HepG2 (cell line): ENCODE data around the gene ZNF22. TPM values are rescaled to one million over a fixed set of nuclear protein-coding genes. Genes with fewer than 3 reads are reported as not detected.

Experiments
- EHMT2 ChIP-seq: fragments of 200-600 bp; sonication (generic); IDR thresholded peaks from 2 replicates; pipeline ENCODE4 v1.7.0; 2017; ENCODE audit warnings: antibody characterized with exemption, low read depth, low read length, borderline replicate concordance
- ELF3 ChIP-seq: IDR thresholded peaks from 2 replicates; pipeline ENCODE4 v1.6.1; 2016; ENCODE audit warnings: missing genetic modification reagents, missing compliant biosample characterization
- ETV6 ChIP-seq: sonication (generic); formaldehyde crosslinking; conservative IDR thresholded peaks from 2 replicates; pipeline ENCODE4 v1.4.0; 2020; ENCODE audit warnings: missing genetic modification reagents
- FOSL2 ChIP-seq: sonication (generic); formaldehyde crosslinking; IDR thresholded peaks from 2 replicates; pipeline ENCODE4 v1.4.0; 2020; ENCODE audit warnings: missing genetic modification reagents
- FOXJ3 ChIP-seq: sonication (generic); formaldehyde crosslinking; IDR thresholded peaks from 2 replicates; pipeline ENCODE4 v1.4.0; 2020; ENCODE audit warnings: missing genetic modification reagents, mild to moderate bottlenecking, borderline replicate concordance
- HOXA9 ChIP-seq: sonication (generic); formaldehyde crosslinking; IDR thresholded peaks from 2 replicates; pipeline ENCODE4 v1.8.1; 2022; ENCODE audit warnings: missing genetic modification reagents, mild to moderate bottlenecking, moderate library complexity, borderline replicate concordance
- MLXIP ChIP-seq: sonication (generic); formaldehyde crosslinking; IDR thresholded peaks from 2 replicates; pipeline ENCODE4 v1.9.0; 2021; ENCODE audit warnings: missing genetic modification reagents, borderline replicate concordance
- NFKBIZ ChIP-seq: IDR thresholded peaks from 2 replicates; pipeline ENCODE4 v1.6.1; 2018; ENCODE audit warnings: missing genetic modification reagents, missing compliant biosample characterization
- NFRKB ChIP-seq: fragments of 450-650 bp; IDR thresholded peaks from 2 replicates; pipeline ENCODE4 v1.6.1; 2017
- PITX1 ChIP-seq: sonication (generic); formaldehyde crosslinking; IDR thresholded peaks from 2 replicates; pipeline ENCODE4 v1.5.1; 2020; ENCODE audit warnings: mild to moderate bottlenecking, missing genetic modification reagents
- POGK ChIP-seq: sonication (generic); formaldehyde crosslinking; conservative IDR thresholded peaks from 2 replicates; pipeline ENCODE4 v1.8.0; 2022; ENCODE audit warnings: mild to moderate bottlenecking, moderate library complexity, missing genetic modification reagents
- RFX3 ChIP-seq: IDR thresholded peaks from 2 replicates; pipeline ENCODE4 v1.6.1; 2016; ENCODE audit warnings: missing biosample characterization, missing genetic modification reagents
- TEF ChIP-seq: sonication (generic); formaldehyde crosslinking; IDR thresholded peaks from 2 replicates; pipeline ENCODE4 v1.5.0; 2020; ENCODE audit warnings: missing genetic modification reagents
- ZHX1 ChIP-seq: sonication (generic); formaldehyde crosslinking; IDR thresholded peaks from 2 replicates; pipeline ENCODE4 v1.8.1; 2022; ENCODE audit warnings: low read depth, mild to moderate bottlenecking, missing genetic modification reagents
- ZNF10 ChIP-seq: sonication (generic); formaldehyde crosslinking; IDR thresholded peaks from 2 replicates; pipeline ENCODE4 v1.4.0; 2020; ENCODE audit warnings: mild to moderate bottlenecking, low read depth, missing genetic modification reagents, borderline replicate concordance
- ZNF264 ChIP-seq: sonication (generic); formaldehyde crosslinking; IDR thresholded peaks from 2 replicates; pipeline ENCODE4 v1.4.0; 2020; ENCODE audit warnings: missing genetic modification reagents
- ZNF552 ChIP-seq: sonication (generic); formaldehyde crosslinking; IDR thresholded peaks from 2 replicates; pipeline ENCODE4 v1.9.0; 2022; ENCODE audit warnings: missing genetic modification reagents, mild to moderate bottlenecking, borderline replicate concordance
- ZZZ3 ChIP-seq: sonication (generic); formaldehyde crosslinking; IDR thresholded peaks from 2 replicates; pipeline ENCODE4 v1.4.0; 2020; ENCODE audit warnings: missing genetic modification reagents, mild to moderate bottlenecking, borderline replicate concordance
- polyA plus RNA-seq, 8 experiments: library from polyadenylated mRNA; depleted of rRNA in 3 of 8; stranded (reverse) in 7 of 8; unstranded in 1 of 8; fragments of >200 nt; fragmentation: Illumina TruSeq in 4 of 8; extraction: Trizol in 4 of 8; gene quantifications; 2 replicates each; pipeline versions ENCODE4 v1.2.1 to v1.2.3, GENCODE V29; 2011 to 2016; ENCODE audit warnings: low read depth in 4 of 8, missing spikeins in 1 of 8, mixed read lengths in 1 of 8; ENCODE audit not compliant: insufficient read depth in 1 of 8
- total RNA-seq, 5 experiments: library from RNA; depleted of rRNA; stranded (reverse); fragments of >200 nt; fragmentation: Illumina TruSeq; extraction: Trizol; gene quantifications; 2 replicates each; pipeline ENCODE4 v1.2.3, GENCODE V29; 2016; ENCODE audit warnings: low read depth in 1 of 5

The ZNF22 gene
- total and polyA plus RNA-seq, 2 of the 13 experiments (the other 11 are each of a cell fraction or from before 2014, with no cell fraction given): 0.40 to 1.3 TPM

- TF ChIP-seq POGK (CRISPR knock-in tag) (no peak), MLXIP (no peak), ZNF552 (CRISPR knock-in tag) (peak; percentile 81; the same call in 1 of the 2 replicates), FOXJ3 (CRISPR knock-in tag) (peak; percentile 87), HOXA9 (CRISPR knock-in tag) (no peak), FOSL2 (CRISPR knock-in tag) (peak; percentile 44), NFRKB (no peak), PITX1 (peak; percentile 72), ZNF10 (CRISPR knock-in tag) (no peak), ZNF264 (peak; percentile 72; the same call in 1 of the 2 replicates), ELF3 (CRISPR knock-in tag) (peak; percentile 28), NFKBIZ (CRISPR knock-in tag) (0 out of 2 replicates have a peak, but pooled peaks have one; percentile 16), EHMT2 (0 out of 2 replicates have a peak, but pooled peaks have one; percentile 51), ETV6 (peak; percentile 56; the same call in 1 of the 2 replicates), ZZZ3 (CRISPR knock-in tag) (0 out of 2 replicates have a peak, but pooled peaks have one; percentile 15), TEF (CRISPR knock-in tag) (no peak), RFX3 (CRISPR knock-in tag) (no peak), ZHX1 (peak; percentile 54)
These were observed 20.2 kb upstream of the ZNF22 start (continued) for GRCh38 chr10:44980309-44981171.
